WTC11 (cell line): ENCODE results near the gene INTS2. TPM values are rescaled to one million over a fixed set of nuclear protein-coding genes. Genes with fewer than 3 reads are reported as not detected.

Source experiments
- ATAC-seq: fragments of 200-7000 bp; cut with Tn5 transposase; 2 replicates; pipeline ENCODE4 v1.10.0; 2021; ENCODE audit warnings: mild to moderate bottlenecking, moderate library complexity
- CTCF ChIA-PET: fragments of 300-600 bp; sonication (Branson Sonifier 250); formaldehyde crosslinking; loops from one replicate; lab custom pipeline; 2021; ENCODE audit warnings: antibody characterized with exemption; lab: Charles Lee
- POLR2A ChIA-PET: fragments of 350-600 bp; sonication (Branson Sonifier 250); formaldehyde crosslinking; loops from one replicate; lab custom pipeline; 2021; ENCODE audit warnings: antibody characterized with exemption; lab: Charles Lee
- DNase-seq: peaks from one replicate; pipeline ENCODE4 v3.0.0; 2021; ENCODE audit warnings: low spot score
- H3K27ac Mint-ChIP-seq: 2 replicates; pipeline ENCODE4 v1.8.0; 2021; ENCODE audit warnings: mixed read lengths
- H3K27me3 Mint-ChIP-seq: 2 replicates; pipeline ENCODE4 v1.8.0; 2021; ENCODE audit warnings: low read depth, mild to moderate bottlenecking, moderate library complexity, mixed read lengths
- H3K36me3 Mint-ChIP-seq: 2 replicates; pipeline ENCODE4 v1.8.0; 2021; ENCODE audit warnings: mixed read lengths
- H3K4me1 Mint-ChIP-seq: 2 replicates; pipeline ENCODE4 v1.8.0; 2022; ENCODE audit warnings: mixed read lengths
- H3K4me3 Mint-ChIP-seq: 2 replicates; pipeline ENCODE4 v1.8.0; 2021; ENCODE audit warnings: mild to moderate bottlenecking, moderate library complexity, mixed read lengths
- H3K9me3 Mint-ChIP-seq: 2 replicates; pipeline ENCODE4 v1.8.0; 2021; ENCODE audit warnings: mixed read lengths
- ATF6 ChIP-seq: sonication (generic); formaldehyde crosslinking; IDR thresholded peaks from 2 replicates; pipeline ENCODE4 v1.8.1; 2023; ENCODE audit warnings: mild to moderate bottlenecking, missing genetic modification reagents
- FOXJ3 ChIP-seq: sonication (generic); formaldehyde crosslinking; IDR thresholded peaks from 2 replicates; pipeline ENCODE4 v1.9.0; 2021; ENCODE audit warnings: missing genetic modification reagents, mild to moderate bottlenecking, borderline replicate concordance
- NR1H2 ChIP-seq: sonication (generic); formaldehyde crosslinking; IDR thresholded peaks from 2 replicates; pipeline ENCODE4 v1.9.0; 2021; ENCODE audit warnings: mild to moderate bottlenecking, moderate library complexity, missing genetic modification reagents
- PRDM15 ChIP-seq: sonication (generic); formaldehyde crosslinking; IDR thresholded peaks from 2 replicates; pipeline ENCODE4 v1.8.0; 2022; ENCODE audit warnings: missing genetic modification reagents
- SMAD3 ChIP-seq: sonication (generic); formaldehyde crosslinking; IDR thresholded peaks from 2 replicates; pipeline ENCODE4 v1.8.0; 2022; ENCODE audit warnings: missing genetic modification reagents, mild to moderate bottlenecking, borderline replicate concordance
- SMAD4 ChIP-seq: sonication (generic); formaldehyde crosslinking; IDR thresholded peaks from 2 replicates; pipeline ENCODE4 v1.8.0; 2022; ENCODE audit warnings: mild to moderate bottlenecking, missing genetic modification reagents
- SP1 ChIP-seq: sonication (generic); formaldehyde crosslinking; conservative IDR thresholded peaks from 2 replicates; pipeline ENCODE4 v1.8.1; 2022; ENCODE audit warnings: missing genetic modification reagents
- ZNF317 ChIP-seq: sonication (generic); formaldehyde crosslinking; IDR thresholded peaks from 2 replicates; pipeline ENCODE4 v1.8.1; 2023; ENCODE audit warnings: low read depth, mild to moderate bottlenecking, moderate library complexity, missing genetic modification reagents, borderline replicate concordance
- ZNF416 ChIP-seq: fragments of 250-450 bp; sonication (Bioruptor Pico); IDR thresholded peaks from 2 replicates; pipeline ENCODE4 v1.9.0; 2021; ENCODE audit warnings: mild to moderate bottlenecking, inconsistent platforms
- total RNA-seq: library from RNA; stranded (reverse); gene quantifications from 3 replicates; pipeline ENCODE4 v1.2.3, GENCODE V29; 2021
- TF ChIP-seq, protein P1 (sequence below): sonication (generic); formaldehyde crosslinking; IDR thresholded peaks from 2 replicates; pipeline ENCODE4 v1.8.1; 2023; ENCODE audit warnings: mild to moderate bottlenecking, missing genetic modification reagents, moderate library complexity
- TF ChIP-seq, protein P2 (sequence below): fragments of 250-450 bp; sonication (Bioruptor Pico); IDR thresholded peaks from 2 replicates; pipeline ENCODE4 v1.9.0; 2021; ENCODE audit warnings: moderate library complexity, mild to moderate bottlenecking, inconsistent platforms, borderline replicate concordance
- TF ChIP-seq, protein P3 (sequence below): sonication (generic); formaldehyde crosslinking; IDR thresholded peaks from 2 replicates; pipeline ENCODE4 v1.8.1; 2023; ENCODE audit warnings: mild to moderate bottlenecking, missing genetic modification reagents
- TF ChIP-seq, protein P4 (sequence below): sonication (generic); formaldehyde crosslinking; IDR thresholded peaks from 2 replicates; pipeline ENCODE4 v1.8.1; 2023; ENCODE audit warnings: mild to moderate bottlenecking, moderate library complexity, missing genetic modification reagents
- TF ChIP-seq, protein P5 (sequence below): sonication (generic); formaldehyde crosslinking; IDR thresholded peaks from 2 replicates; pipeline ENCODE4 v1.8.0; 2022; ENCODE audit warnings: mild to moderate bottlenecking, missing genetic modification reagents

Gene INTS2
- total RNA-seq, 1 experiment from 2014 or later, result 24.9 TPM

DNA sequence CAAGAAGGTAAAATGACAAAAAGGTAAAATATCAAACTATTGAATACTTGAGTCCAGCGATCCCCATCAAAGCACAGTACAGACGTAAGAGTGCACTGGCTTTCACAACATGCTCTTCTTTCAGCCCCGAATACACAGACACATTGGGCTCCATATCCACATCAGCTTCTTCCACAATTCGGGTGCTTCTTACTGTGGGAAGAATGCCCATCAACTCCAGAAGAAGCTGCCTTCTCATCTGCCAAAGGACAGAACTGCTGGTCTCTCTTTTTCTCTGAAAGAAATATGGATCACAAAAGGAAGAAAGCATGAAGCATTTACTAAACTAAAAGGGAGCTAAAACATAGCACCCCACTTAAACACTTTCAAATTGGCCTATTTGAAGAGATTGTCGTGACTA lies 20.4 kb downstream of the INTS2 start:
- ATAC-seq (no peak), DNase-seq (no peak)
- CTCF ChIA-PET, result interaction anchor here (0.6 kb wide), 1 partner anchor 143 kb away, joined by 4 read pairs; no protein-coding TSS in a partner anchor
- Mint-ChIP-seq H3K9me3 (no peaks in the 10 kb centered on the region), H3K4me1 (no peaks in the 10 kb centered on the region), H3K27me3 (no peaks in the 10 kb centered on the region), H3K36me3 (peaks cover 47% of the 10 kb centered on the region), H3K4me3 (no peak overlapping the region), H3K27ac (no peak overlapping the region)
- POLR2A ChIA-PET, result no interaction called here
- TF ChIP-seq, protein P1, sequence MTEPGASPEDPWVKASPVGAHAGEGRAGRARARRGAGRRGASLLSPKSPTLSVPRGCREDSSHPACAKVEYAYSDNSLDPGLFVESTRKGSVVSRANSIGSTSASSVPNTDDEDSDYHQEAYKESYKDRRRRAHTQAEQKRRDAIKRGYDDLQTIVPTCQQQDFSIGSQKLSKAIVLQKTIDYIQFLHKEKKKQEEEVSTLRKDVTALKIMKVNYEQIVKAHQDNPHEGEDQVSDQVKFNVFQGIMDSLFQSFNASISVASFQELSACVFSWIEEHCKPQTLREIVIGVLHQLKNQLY (CRISPR knock-in tag), result no peak
- TF ChIP-seq PRDM15 (CRISPR knock-in tag), result no peak
- TF ChIP-seq, protein P2, sequence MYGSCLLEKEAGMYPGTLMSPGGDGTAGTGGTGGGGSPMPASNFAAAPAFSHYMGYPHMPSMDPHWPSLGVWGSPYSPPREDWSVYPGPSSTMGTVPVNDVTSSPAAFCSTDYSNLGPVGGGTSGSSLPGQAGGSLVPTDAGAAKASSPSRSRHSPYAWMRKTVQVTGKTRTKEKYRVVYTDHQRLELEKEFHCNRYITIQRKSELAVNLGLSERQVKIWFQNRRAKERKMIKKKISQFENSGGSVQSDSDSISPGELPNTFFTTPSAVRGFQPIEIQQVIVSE, result no peak
- TF ChIP-seq FOXJ3 (CRISPR knock-in tag), result no peak
- no peak for TF ChIP-seq NR1H2 (CRISPR knock-in tag)
- TF ChIP-seq, protein P3, sequence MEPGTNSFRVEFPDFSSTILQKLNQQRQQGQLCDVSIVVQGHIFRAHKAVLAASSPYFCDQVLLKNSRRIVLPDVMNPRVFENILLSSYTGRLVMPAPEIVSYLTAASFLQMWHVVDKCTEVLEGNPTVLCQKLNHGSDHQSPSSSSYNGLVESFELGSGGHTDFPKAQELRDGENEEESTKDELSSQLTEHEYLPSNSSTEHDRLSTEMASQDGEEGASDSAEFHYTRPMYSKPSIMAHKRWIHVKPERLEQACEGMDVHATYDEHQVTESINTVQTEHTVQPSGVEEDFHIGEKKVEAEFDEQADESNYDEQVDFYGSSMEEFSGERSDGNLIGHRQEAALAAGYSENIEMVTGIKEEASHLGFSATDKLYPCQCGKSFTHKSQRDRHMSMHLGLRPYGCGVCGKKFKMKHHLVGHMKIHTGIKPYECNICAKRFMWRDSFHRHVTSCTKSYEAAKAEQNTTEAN (CRISPR knock-in tag), result no peak
- TF ChIP-seq SMAD4 (CRISPR knock-in tag), result no peak
- TF ChIP-seq, protein P4, sequence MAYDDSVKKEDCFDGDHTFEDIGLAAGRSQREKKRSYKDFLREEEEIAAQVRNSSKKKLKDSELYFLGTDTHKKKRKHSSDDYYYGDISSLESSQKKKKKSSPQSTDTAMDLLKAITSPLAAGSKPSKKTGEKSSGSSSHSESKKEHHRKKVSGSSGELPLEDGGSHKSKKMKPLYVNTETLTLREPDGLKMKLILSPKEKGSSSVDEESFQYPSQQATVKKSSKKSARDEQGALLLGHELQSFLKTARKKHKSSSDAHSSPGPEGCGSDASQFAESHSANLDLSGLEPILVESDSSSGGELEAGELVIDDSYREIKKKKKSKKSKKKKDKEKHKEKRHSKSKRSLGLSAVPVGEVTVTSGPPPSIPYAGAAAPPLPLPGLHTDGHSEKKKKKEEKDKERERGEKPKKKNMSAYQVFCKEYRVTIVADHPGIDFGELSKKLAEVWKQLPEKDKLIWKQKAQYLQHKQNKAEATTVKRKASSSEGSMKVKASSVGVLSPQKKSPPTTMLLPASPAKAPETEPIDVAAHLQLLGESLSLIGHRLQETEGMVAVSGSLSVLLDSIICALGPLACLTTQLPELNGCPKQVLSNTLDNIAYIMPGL, result no peak
- no peak for TF ChIP-seq ZNF317 (CRISPR knock-in tag)
- TF ChIP-seq ZNF416, result no peak
- no peak for TF ChIP-seq ATF6 (CRISPR knock-in tag)
- TF ChIP-seq, protein P5, sequence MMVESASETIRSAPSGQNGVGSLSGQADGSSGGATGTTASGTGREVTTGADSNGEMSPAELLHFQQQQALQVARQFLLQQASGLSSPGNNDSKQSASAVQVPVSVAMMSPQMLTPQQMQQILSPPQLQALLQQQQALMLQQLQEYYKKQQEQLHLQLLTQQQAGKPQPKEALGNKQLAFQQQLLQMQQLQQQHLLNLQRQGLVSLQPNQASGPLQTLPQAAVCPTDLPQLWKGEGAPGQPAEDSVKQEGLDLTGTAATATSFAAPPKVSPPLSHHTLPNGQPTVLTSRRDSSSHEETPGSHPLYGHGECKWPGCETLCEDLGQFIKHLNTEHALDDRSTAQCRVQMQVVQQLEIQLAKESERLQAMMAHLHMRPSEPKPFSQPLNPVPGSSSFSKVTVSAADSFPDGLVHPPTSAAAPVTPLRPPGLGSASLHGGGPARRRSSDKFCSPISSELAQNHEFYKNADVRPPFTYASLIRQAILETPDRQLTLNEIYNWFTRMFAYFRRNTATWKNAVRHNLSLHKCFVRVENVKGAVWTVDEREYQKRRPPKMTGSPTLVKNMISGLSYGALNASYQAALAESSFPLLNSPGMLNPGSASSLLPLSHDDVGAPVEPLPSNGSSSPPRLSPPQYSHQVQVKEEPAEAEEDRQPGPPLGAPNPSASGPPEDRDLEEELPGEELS, result no peak
- TF ChIP-seq SP1 (CRISPR knock-in tag), result no peak
- TF ChIP-seq SMAD3 (CRISPR knock-in tag), result no peak
